ENCODE results near the gene NUMB.

NUMB gene

GRCh38 chr14:73250781-73251500, 207.4 kb downstream of the NUMB start:
- no peak for DNase-seq (ENCODE audit: low read depth, low spot score)
- no peak overlapping the region for H3K27ac ChIP-seq

- DNase-seq (ENCODE audit: low read depth, low spot score) = no peak
Observed at GRCh38 chr14:73250317-73250713, 208.0 kb downstream of the NUMB start.

GRCh38 chr14:73249564-73250316, 208.6 kb downstream of the NUMB start:
- H3K27ac ChIP-seq = no peak overlapping the region
- DNase-seq (ENCODE audit: low read depth, low spot score) = no peak

More at GRCh38 chr14:73250317-73250713, 208.0 kb downstream of the NUMB start:
- H3K27ac ChIP-seq = no peak overlapping the region

- H3K27ac ChIP-seq = peak overlapping the region; percentile 81
- DNase-seq (ENCODE audit: low read depth, low spot score) = no peak
Observed at GRCh38 chr14:73249108-73249507, 209.2 kb downstream of the NUMB start.

GRCh38 chr14:73248108-73248868, 210.1 kb downstream of the NUMB start:
- H3K27ac ChIP-seq = peak overlapping the region; percentile 81
- DNase-seq (ENCODE audit: low read depth, low spot score) = no peak

GRCh38 chr14:73246387-73247150, 211.8 kb downstream of the NUMB start:
- H3K27ac ChIP-seq = peak overlapping the region; percentile 53
- no peak for DNase-seq (ENCODE audit: low read depth, low spot score)

- peak overlapping the region; percentile 53 for H3K27ac ChIP-seq
- no peak for DNase-seq (ENCODE audit: low read depth, low spot score)
Observed at GRCh38 chr14:73245480-73246325, 212.6 kb downstream of the NUMB start.

GRCh38 chr14:73244541-73245290, 213.6 kb downstream of the NUMB start:
- no peak for DNase-seq (ENCODE audit: low read depth, low spot score)
- H3K27ac ChIP-seq = no peak overlapping the region

- no peak for DNase-seq (ENCODE audit: low read depth, low spot score)
- H3K27ac ChIP-seq = no peak overlapping the region
Observed at GRCh38 chr14:73243748-73244147, 214.6 kb downstream of the NUMB start.

- no peak for DNase-seq (ENCODE audit: low read depth, low spot score)
- no peak overlapping the region for H3K27ac ChIP-seq
Observed at GRCh38 chr14:73243341-73243740, 215.0 kb downstream of the NUMB start.

GRCh38 chr14:73242357-73242901, 215.9 kb downstream of the NUMB start:
- no peak for DNase-seq (ENCODE audit: low read depth, low spot score)
- H3K27ac ChIP-seq = no peak overlapping the region

- DNase-seq (ENCODE audit: low read depth, low spot score) = no peak
- H3K27ac ChIP-seq = no peak overlapping the region
Observed at GRCh38 chr14:73241481-73242165, 216.7 kb downstream of the NUMB start.

GRCh38 chr14:73240816-73241480, 217.4 kb downstream of the NUMB start:
- H3K27ac ChIP-seq = no peak overlapping the region
- DNase-seq (ENCODE audit: low read depth, low spot score) = no peak

- DNase-seq (ENCODE audit: low read depth, low spot score) = no peak
- no peak overlapping the region for H3K27ac ChIP-seq
Observed at GRCh38 chr14:73239393-73240241, 218.7 kb downstream of the NUMB start.

- no peak overlapping the region for H3K27ac ChIP-seq
- DNase-seq (ENCODE audit: low read depth, low spot score) = no peak
Observed at GRCh38 chr14:73238941-73239340, 219.4 kb downstream of the NUMB start.

GRCh38 chr14:73238424-73238852, 219.9 kb downstream of the NUMB start:
- no peak overlapping the region for H3K27ac ChIP-seq
- peak; percentile 34 for DNase-seq (ENCODE audit: low read depth, low spot score)

Data from epithelial cell of prostate (primary cell).